ENCODE measurements around the gene KMT5C.

GRCh38 chr19:55352549-55353145 is 13.0 kb downstream of the KMT5C start:
- TF ChIP-seq GATA2 (IDR thresholded peaks at IDR 0.05; ENCODE audit: low read depth, low read length): no peak
- TF ChIP-seq GATA3 (IDR thresholded peaks at IDR 0.05; ENCODE audit: low read depth, low read length): no peak

Data from SH-SY5Y (cell line).